ENCODE data around the gene IL4I1. TPM values are rescaled to one million over a fixed set of nuclear protein-coding genes. Genes with fewer than 3 reads are reported as not detected.

IL4I1 gene
- polyA plus RNA-seq, 2 donors, result 0.18 to 0.45 TPM

GRCh38 chr19:49932731-49933131 is 36.0 kb upstream of the IL4I1 start:
- peaks cover 0 to 3% of the 10 kb centered on the region in 2 donors for H3K4me1 ChIP-seq (ENCODE audit: control insufficient read depth in 2 of 2, insufficient read depth in 2 of 2, low read length in 1 of 2)
- no peaks in the 10 kb centered on the region for H3K27me3 ChIP-seq (ENCODE audit: control insufficient read depth in 1 of 2, insufficient read depth in 2 of 2, low read length in 2 of 2)
- no peak overlapping the region for H3K27ac ChIP-seq (ENCODE audit: low read depth in 2 of 2, low read length in 1 of 2)
- H3K36me3 ChIP-seq (ENCODE audit: control insufficient read depth in 2 of 2, insufficient read depth in 2 of 2, low read length in 1 of 2), result peaks cover 0 to 3% of the 10 kb centered on the region in 2 donors
- H3K9me3 ChIP-seq (ENCODE audit: control insufficient read depth in 2 of 2, insufficient read depth in 1 of 2, low read depth in 1 of 2, low read length in 1 of 2), result no peaks in the 10 kb centered on the region
- 82 to 86% methylated on average over 24 to 25 of the region's 25 CpGs for WGBS, 2 donors
- H3K4me3 ChIP-seq (ENCODE audit: low read depth in 1 of 2, low read length in 2 of 2), result no peak overlapping the region

- no peaks in the 10 kb centered on the region for H3K9me3 ChIP-seq (ENCODE audit: control insufficient read depth in 2 of 2, insufficient read depth in 1 of 2, low read depth in 1 of 2, low read length in 1 of 2)
- H3K27ac ChIP-seq (ENCODE audit: low read depth in 2 of 2, low read length in 1 of 2), result no peak overlapping the region
- H3K27me3 ChIP-seq (ENCODE audit: control insufficient read depth in 1 of 2, insufficient read depth in 2 of 2, low read length in 2 of 2), result no peaks in the 10 kb centered on the region
- H3K36me3 ChIP-seq (ENCODE audit: control insufficient read depth in 2 of 2, insufficient read depth in 2 of 2, low read length in 1 of 2), result peaks cover 0 to 7% of the 10 kb centered on the region in 2 donors
- WGBS, 2 donors, result 83 to 91% methylated on average over 5 of the region's 5 CpGs
- peaks cover 0 to 6% of the 10 kb centered on the region in 2 donors for H3K4me1 ChIP-seq (ENCODE audit: control insufficient read depth in 2 of 2, insufficient read depth in 2 of 2, low read length in 1 of 2)
- H3K4me3 ChIP-seq (ENCODE audit: low read depth in 1 of 2, low read length in 2 of 2), result no peak overlapping the region
Observed at GRCh38 chr19:49932041-49932451, 35.4 kb upstream of the IL4I1 start.

DNA sequence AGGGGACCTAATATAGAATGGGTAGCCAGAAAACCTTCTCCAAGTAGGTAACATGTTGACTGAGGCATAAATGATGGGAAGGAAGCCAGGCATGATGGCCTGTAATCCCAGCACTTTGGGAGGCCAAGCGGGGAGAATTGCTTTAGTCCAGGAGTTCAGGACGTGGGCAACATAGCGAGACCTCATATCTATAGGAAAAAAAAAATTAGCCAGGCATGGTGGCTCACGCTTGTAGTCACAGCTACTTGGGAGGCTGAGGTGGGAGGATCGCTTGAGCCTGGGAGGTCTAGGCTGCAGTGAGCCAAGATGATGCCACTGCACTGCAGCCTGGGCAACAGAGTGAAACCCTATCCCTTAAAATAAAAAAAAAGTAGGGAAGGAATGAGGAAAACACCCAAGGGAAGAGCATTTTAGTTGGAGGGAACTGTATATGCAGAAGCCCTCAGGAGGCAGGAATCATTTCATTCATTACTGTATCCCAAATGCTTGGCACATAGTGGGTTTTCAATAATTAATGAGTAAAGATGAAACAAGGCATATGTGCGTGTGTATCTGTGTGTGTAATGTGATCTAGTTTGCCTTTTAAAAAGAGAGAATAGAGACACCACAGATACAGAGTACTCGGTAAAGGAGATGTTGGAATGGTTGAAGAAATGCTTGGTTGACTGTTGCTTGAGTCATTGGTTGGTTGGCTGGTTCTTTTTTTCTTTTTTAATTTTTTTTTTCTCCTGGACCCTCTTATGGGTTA is 34.8 kb upstream of the IL4I1 start:
- H3K4me3 ChIP-seq (ENCODE audit: low read depth in 1 of 2, low read length in 2 of 2), result no peak overlapping the region
- H3K9me3 ChIP-seq (ENCODE audit: control insufficient read depth in 2 of 2, insufficient read depth in 1 of 2, low read depth in 1 of 2, low read length in 1 of 2), result no peaks in the 10 kb centered on the region
- no peaks in the 10 kb centered on the region for H3K27me3 ChIP-seq (ENCODE audit: control insufficient read depth in 1 of 2, insufficient read depth in 2 of 2, low read length in 2 of 2)
- no peak overlapping the region for H3K27ac ChIP-seq (ENCODE audit: low read depth in 2 of 2, low read length in 1 of 2)
- H3K4me1 ChIP-seq (ENCODE audit: control insufficient read depth in 2 of 2, insufficient read depth in 2 of 2, low read length in 1 of 2), result peaks cover 0 to 6% of the 10 kb centered on the region in 2 donors
- WGBS, 2 donors, result 93 to 97% methylated on average over 7 of the region's 7 CpGs
- H3K36me3 ChIP-seq (ENCODE audit: control insufficient read depth in 2 of 2, insufficient read depth in 2 of 2, low read length in 1 of 2), result peaks cover 0 to 9% of the 10 kb centered on the region in 2 donors

DNA sequence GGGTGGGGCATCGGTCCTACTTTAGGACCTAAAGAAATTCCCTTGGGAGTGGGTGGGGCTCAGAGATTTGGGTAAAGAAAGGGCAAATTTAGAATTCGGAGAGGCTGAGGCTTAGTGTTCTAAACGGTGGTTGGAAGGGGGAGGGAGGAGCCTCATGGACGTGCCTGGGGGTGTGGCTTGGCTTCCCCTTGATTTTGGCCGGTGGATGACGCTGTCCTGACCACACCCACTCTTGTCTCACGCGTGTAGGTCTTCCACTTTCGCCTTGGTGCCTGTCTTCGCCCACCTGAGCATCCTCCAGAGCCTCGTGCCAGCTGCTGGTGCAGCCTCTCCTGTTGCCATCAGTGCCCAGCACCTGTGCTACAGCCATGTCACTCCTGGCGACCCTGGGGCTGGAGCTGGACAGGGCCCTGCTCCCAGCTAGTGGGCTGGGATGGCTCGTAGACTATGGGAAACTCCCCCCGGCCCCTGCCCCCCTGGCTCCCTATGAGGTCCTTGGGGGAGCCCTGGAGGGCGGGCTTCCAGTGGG is 33.9 kb upstream of the IL4I1 start:
- no peak overlapping the region for H3K4me3 ChIP-seq (ENCODE audit: low read depth in 1 of 2, low read length in 2 of 2)
- H3K27me3 ChIP-seq (ENCODE audit: control insufficient read depth in 1 of 2, insufficient read depth in 2 of 2, low read length in 2 of 2), result no peaks in the 10 kb centered on the region
- peaks cover 0 to 9% of the 10 kb centered on the region in 2 donors for H3K36me3 ChIP-seq (ENCODE audit: control insufficient read depth in 2 of 2, insufficient read depth in 2 of 2, low read length in 1 of 2)
- peaks cover 0 to 6% of the 10 kb centered on the region in 2 donors for H3K4me1 ChIP-seq (ENCODE audit: control insufficient read depth in 2 of 2, insufficient read depth in 2 of 2, low read length in 1 of 2)
- 58 to 59% methylated on average over 15 of the region's 15 CpGs for WGBS, 2 donors
- H3K27ac ChIP-seq (ENCODE audit: low read depth in 2 of 2, low read length in 1 of 2), result peak overlapping the region in 1 of 2 donors; percentile 90
- no peaks in the 10 kb centered on the region for H3K9me3 ChIP-seq (ENCODE audit: control insufficient read depth in 2 of 2, insufficient read depth in 1 of 2, low read depth in 1 of 2, low read length in 1 of 2)

DNA sequence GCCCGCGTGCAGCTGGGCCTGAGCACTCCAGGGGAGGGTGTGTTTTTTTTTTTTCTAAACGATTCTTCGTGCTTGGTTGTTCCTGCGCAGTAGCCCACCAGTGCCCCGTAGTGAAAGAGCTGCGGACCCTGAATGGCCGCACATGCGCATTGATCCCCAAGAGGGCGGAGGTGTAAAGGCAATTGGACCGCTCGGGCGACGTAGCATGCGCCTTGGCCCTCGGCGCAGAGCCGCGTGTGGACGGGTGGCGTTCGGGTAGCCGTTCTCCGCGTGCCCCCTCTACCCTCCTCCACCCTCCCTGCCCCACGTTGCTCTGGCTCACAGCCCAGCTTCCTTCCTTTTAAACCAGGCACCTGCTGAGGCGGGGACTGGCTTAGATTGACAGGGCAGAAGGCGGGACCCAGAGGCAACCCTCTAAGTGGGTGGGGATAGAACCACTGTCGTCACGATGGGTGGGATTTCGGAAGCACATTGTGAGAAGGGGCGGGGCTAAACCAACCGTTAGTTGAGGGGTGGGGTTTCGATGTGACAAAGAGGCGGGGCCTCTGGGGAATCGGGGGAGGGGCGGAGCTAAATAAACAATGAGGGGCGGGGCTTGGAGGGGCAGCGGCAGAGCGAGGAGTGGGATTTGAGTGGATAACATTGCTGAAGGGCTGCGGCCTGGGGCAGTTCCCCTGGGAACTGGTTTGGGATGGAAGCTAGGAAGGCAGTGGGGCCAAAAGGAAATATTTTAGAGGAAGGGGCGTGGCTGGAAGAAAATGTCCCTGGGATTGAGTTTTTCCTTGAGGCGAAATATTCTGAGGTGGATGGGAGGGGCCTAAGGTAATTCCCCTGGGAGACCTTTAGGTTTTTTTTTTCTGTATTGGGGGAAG is 33.2 kb upstream of the IL4I1 start:
- H3K27me3 ChIP-seq (ENCODE audit: control insufficient read depth in 1 of 2, insufficient read depth in 2 of 2, low read length in 2 of 2), result no peaks in the 10 kb centered on the region
- peaks cover 0 to 9% of the 10 kb centered on the region in 2 donors for H3K36me3 ChIP-seq (ENCODE audit: control insufficient read depth in 2 of 2, insufficient read depth in 2 of 2, low read length in 1 of 2)
- WGBS, 2 donors, result 3 to 4% methylated on average over 43 of the region's 43 CpGs
- peak overlapping the region; percentile 80 to 85 for H3K4me3 ChIP-seq (ENCODE audit: low read depth in 1 of 2, low read length in 2 of 2)
- H3K9me3 ChIP-seq (ENCODE audit: control insufficient read depth in 2 of 2, insufficient read depth in 1 of 2, low read depth in 1 of 2, low read length in 1 of 2), result no peaks in the 10 kb centered on the region
- H3K4me1 ChIP-seq (ENCODE audit: control insufficient read depth in 2 of 2, insufficient read depth in 2 of 2, low read length in 1 of 2), result peaks cover 0 to 6% of the 10 kb centered on the region in 2 donors
- peak overlapping the region; percentile 88 to 90 for H3K27ac ChIP-seq (ENCODE audit: low read depth in 2 of 2, low read length in 1 of 2)

DNA sequence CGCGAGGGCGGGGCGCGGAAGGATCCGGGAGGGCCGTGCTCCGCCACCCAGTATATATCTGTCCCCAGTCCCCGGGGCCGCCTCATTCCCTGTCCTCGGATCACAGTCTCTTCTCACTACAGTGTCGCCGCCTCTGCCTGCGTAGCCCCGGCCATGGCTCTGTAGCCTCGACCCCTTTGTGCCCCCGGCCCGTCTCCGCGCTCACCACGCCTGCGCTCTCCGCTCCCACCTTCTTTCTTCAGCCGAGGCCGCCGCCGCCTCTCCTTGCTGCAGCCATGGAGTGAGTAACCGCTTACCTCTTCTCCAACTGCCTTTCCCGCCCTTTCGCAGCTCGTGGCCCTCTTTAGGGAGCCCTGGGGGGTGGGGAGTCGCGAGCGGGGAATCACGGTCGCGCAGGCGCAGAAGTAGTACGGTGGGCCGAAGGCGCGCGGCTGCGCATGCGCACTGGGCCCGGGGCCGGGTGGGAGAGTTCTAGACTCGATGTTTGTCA is 32.5 kb upstream of the IL4I1 start, which contains the start of the genes ATF5 and NUP62:
TSS of gene ATF5 (plus strand) at position 85 of the 490 bp plus-strand sequence. CDS start 1,646 bp downstream, outside the sequence.
TSS of gene NUP62 (minus strand) at position 384 of the 490 bp plus-strand sequence. CDS start 19,697 bp downstream, outside the sequence.
- H3K4me3 ChIP-seq (ENCODE audit: low read depth in 1 of 2, low read length in 2 of 2), result peak within 1 kb of the TSS; percentile 80 to 85
- 0% methylated on average over 37 to 48 of the region's 48 CpGs for WGBS, 2 donors
- H3K27ac ChIP-seq (ENCODE audit: low read depth in 2 of 2, low read length in 1 of 2), result peak within 1 kb of the TSS; percentile 88 to 90
- H3K27me3 ChIP-seq (ENCODE audit: control insufficient read depth in 1 of 2, insufficient read depth in 2 of 2, low read length in 2 of 2), result no peaks in the 10 kb centered on the region
- H3K36me3 ChIP-seq (ENCODE audit: control insufficient read depth in 2 of 2, insufficient read depth in 2 of 2, low read length in 1 of 2), result peaks cover 0 to 13% of the 10 kb centered on the region in 2 donors
- H3K4me1 ChIP-seq (ENCODE audit: control insufficient read depth in 2 of 2, insufficient read depth in 2 of 2, low read length in 1 of 2), result peaks cover 0 to 6% of the 10 kb centered on the region in 2 donors
- H3K9me3 ChIP-seq (ENCODE audit: control insufficient read depth in 2 of 2, insufficient read depth in 1 of 2, low read depth in 1 of 2, low read length in 1 of 2), result no peaks in the 10 kb centered on the region

- Histone ChIP-seq H3K27ac (ENCODE audit: low read depth in 2 of 2, low read length in 1 of 2) (no peak overlapping the region), H3K27me3 (ENCODE audit: control insufficient read depth in 1 of 2, insufficient read depth in 2 of 2, low read length in 2 of 2) (no peaks in the 10 kb centered on the region), H3K4me1 (ENCODE audit: control insufficient read depth in 2 of 2, insufficient read depth in 2 of 2, low read length in 1 of 2) (peaks cover 0 to 6% of the 10 kb centered on the region in 2 donors), H3K9me3 (ENCODE audit: control insufficient read depth in 2 of 2, insufficient read depth in 1 of 2, low read depth in 1 of 2, low read length in 1 of 2) (no peaks in the 10 kb centered on the region), H3K36me3 (ENCODE audit: control insufficient read depth in 2 of 2, insufficient read depth in 2 of 2, low read length in 1 of 2) (peaks cover 5 to 23% of the 10 kb centered on the region in 2 donors), H3K4me3 (ENCODE audit: low read depth in 1 of 2, low read length in 2 of 2) (no peak overlapping the region)
- 80% methylated on average over 14 of the region's 14 CpGs for WGBS, 2 donors
Observed at GRCh38 chr19:49927526-49928264, 31.0 kb upstream of the IL4I1 start.

GRCh38 chr19:49926515-49926914 is 29.8 kb upstream of the IL4I1 start:
- H3K9me3 ChIP-seq (ENCODE audit: control insufficient read depth in 2 of 2, insufficient read depth in 1 of 2, low read depth in 1 of 2, low read length in 1 of 2), result no peaks in the 10 kb centered on the region
- no peak overlapping the region for H3K4me3 ChIP-seq (ENCODE audit: low read depth in 1 of 2, low read length in 2 of 2)
- peaks cover 0 to 6% of the 10 kb centered on the region in 2 donors for H3K4me1 ChIP-seq (ENCODE audit: control insufficient read depth in 2 of 2, insufficient read depth in 2 of 2, low read length in 1 of 2)
- WGBS, 2 donors, result 89 to 92% methylated on average over 10 of the region's 10 CpGs
- no peak overlapping the region for H3K27ac ChIP-seq (ENCODE audit: low read depth in 2 of 2, low read length in 1 of 2)
- no peaks in the 10 kb centered on the region for H3K27me3 ChIP-seq (ENCODE audit: control insufficient read depth in 1 of 2, insufficient read depth in 2 of 2, low read length in 2 of 2)
- H3K36me3 ChIP-seq (ENCODE audit: control insufficient read depth in 2 of 2, insufficient read depth in 2 of 2, low read length in 1 of 2), result peaks cover 7 to 26% of the 10 kb centered on the region in 2 donors

Measured in esophagus (tissue), 2 donors.